ENCODE measurements around the gene ADK. TPM values are rescaled to one million over a fixed set of nuclear protein-coding genes. Genes with fewer than 3 reads are reported as not detected.

The ADK gene
- total RNA-seq, 1 donor from 2014 or later: 27.1 TPM

- intact Hi-C loops (cut with micrococcal nuclease): no loop called here
These were observed 534.5 kb downstream of the ADK start for GRCh38 chr10:74685564-74685963.

GRCh38 chr10:74690393-74690792 is 539.4 kb downstream of the ADK start:
- intact Hi-C loops (cut with micrococcal nuclease): no loop called here

GRCh38 chr10:74691164-74691563 is 540.1 kb downstream of the ADK start:
- intact Hi-C loops (cut with micrococcal nuclease): no loop called here

GRCh38 chr10:74704629-74705357 is 553.8 kb downstream of the ADK start:
- intact Hi-C loops (cut with micrococcal nuclease): no loop called here

- intact Hi-C loops (cut with micrococcal nuclease): no loop called here
These were observed 554.4 kb downstream of the ADK start for GRCh38 chr10:74705358-74705980.

GRCh38 chr10:74706966-74707365 is 555.9 kb downstream of the ADK start:
- intact Hi-C loops (cut with micrococcal nuclease): no loop called here

GRCh38 chr10:74708246-74708645 is 557.2 kb downstream of the ADK start:
- intact Hi-C loops (cut with micrococcal nuclease): no loop called here

- intact Hi-C loops (cut with micrococcal nuclease): no loop called here
These were observed 567.2 kb downstream of the ADK start for GRCh38 chr10:74718208-74718607.

- intact Hi-C loops (cut with micrococcal nuclease): no loop called here
These were observed 577.2 kb downstream of the ADK start for GRCh38 chr10:74728225-74728624.

GRCh38 chr10:74730246-74730645 is 579.2 kb downstream of the ADK start:
- intact Hi-C loops (cut with micrococcal nuclease): no loop called here

- intact Hi-C loops (cut with micrococcal nuclease): no loop called here
These were observed 582.6 kb downstream of the ADK start for GRCh38 chr10:74733612-74734011.

- intact Hi-C loops (cut with micrococcal nuclease): loop anchor here (5.0 kb wide), 1 partner anchor 376 kb away; the partner anchor contains the start of gene SAMD8
These were observed 585.0 kb downstream of the ADK start for GRCh38 chr10:74736029-74736428.

- intact Hi-C loops (cut with micrococcal nuclease): loop anchor here (2.0 to 5.0 kb wide), 2 partner anchors 87 to 374 kb away; partner anchors contain the start of gene SAMD8
These were observed 587.0 kb downstream of the ADK start for GRCh38 chr10:74738052-74738451.

GRCh38 chr10:74738542-74738941 is 587.5 kb downstream of the ADK start:
- intact Hi-C loops (cut with micrococcal nuclease): loop anchor here (2.0 to 5.0 kb wide), 2 partner anchors 86 to 374 kb away; partner anchors contain the start of gene SAMD8

- intact Hi-C loops (cut with micrococcal nuclease): loop anchor here (1.0 to 5.0 kb wide), 3 partner anchors 86 to 373 kb away; partner anchors contain the start of gene SAMD8
These were observed 588.1 kb downstream of the ADK start for GRCh38 chr10:74738985-74739567.

GRCh38 chr10:74743401-74743800 is 592.4 kb downstream of the ADK start:
- intact Hi-C loops (cut with micrococcal nuclease): no loop called here

- intact Hi-C loops (cut with micrococcal nuclease): no loop called here
These were observed 594.4 kb downstream of the ADK start for GRCh38 chr10:74745449-74745848.

- intact Hi-C loops (cut with micrococcal nuclease): no loop called here
These were observed 595.8 kb downstream of the ADK start for GRCh38 chr10:74746813-74747212.

GRCh38 chr10:74748468-74749031 is 597.5 kb downstream of the ADK start:
- intact Hi-C loops (cut with micrococcal nuclease): no loop called here

- intact Hi-C loops (cut with micrococcal nuclease): no loop called here
These were observed 599.8 kb downstream of the ADK start for GRCh38 chr10:74750848-74751274.

GRCh38 chr10:74752371-74753040 is 601.5 kb downstream of the ADK start:
- intact Hi-C loops (cut with micrococcal nuclease): no loop called here
